GM12873 (cell line): ENCODE results near the gene MROH8.

ENCODE experiments used
- TF ChIP-seq, protein P1 (sequence below): IDR thresholded peaks from 2 replicates; pipeline ENCODE4 v1.5.1; 2012; ENCODE audit warnings: low read depth, mild to moderate bottlenecking, moderate library complexity, low read length, control low read depth; ENCODE audit not compliant: insufficient read depth; ENCODE audit errors: missing control alignments

Gene MROH8

DNA sequence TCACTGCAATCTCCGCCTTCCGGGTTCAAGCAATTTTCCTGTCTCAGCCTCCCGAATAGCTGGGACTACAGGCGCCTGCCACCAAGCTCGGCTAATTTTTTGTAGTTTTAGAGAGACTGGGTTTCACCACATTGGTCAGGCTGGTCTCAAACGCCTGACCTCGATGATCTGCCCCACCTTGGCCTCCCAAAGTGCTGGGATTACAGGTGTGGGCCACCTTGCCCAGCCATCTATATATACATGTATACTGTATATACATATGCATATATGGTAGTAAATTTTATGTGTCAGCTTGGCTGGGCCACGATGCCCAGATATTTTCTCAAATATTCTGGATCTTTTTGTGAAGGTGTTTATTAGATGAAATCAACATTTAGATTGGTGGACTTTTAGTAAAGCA is 102.3 kb downstream of the MROH8 start:
- TF ChIP-seq, protein P1, sequence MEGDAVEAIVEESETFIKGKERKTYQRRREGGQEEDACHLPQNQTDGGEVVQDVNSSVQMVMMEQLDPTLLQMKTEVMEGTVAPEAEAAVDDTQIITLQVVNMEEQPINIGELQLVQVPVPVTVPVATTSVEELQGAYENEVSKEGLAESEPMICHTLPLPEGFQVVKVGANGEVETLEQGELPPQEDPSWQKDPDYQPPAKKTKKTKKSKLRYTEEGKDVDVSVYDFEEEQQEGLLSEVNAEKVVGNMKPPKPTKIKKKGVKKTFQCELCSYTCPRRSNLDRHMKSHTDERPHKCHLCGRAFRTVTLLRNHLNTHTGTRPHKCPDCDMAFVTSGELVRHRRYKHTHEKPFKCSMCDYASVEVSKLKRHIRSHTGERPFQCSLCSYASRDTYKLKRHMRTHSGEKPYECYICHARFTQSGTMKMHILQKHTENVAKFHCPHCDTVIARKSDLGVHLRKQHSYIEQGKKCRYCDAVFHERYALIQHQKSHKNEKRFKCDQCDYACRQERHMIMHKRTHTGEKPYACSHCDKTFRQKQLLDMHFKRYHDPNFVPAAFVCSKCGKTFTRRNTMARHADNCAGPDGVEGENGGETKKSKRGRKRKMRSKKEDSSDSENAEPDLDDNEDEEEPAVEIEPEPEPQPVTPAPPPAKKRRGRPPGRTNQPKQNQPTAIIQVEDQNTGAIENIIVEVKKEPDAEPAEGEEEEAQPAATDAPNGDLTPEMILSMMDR, result no peak

DNA sequence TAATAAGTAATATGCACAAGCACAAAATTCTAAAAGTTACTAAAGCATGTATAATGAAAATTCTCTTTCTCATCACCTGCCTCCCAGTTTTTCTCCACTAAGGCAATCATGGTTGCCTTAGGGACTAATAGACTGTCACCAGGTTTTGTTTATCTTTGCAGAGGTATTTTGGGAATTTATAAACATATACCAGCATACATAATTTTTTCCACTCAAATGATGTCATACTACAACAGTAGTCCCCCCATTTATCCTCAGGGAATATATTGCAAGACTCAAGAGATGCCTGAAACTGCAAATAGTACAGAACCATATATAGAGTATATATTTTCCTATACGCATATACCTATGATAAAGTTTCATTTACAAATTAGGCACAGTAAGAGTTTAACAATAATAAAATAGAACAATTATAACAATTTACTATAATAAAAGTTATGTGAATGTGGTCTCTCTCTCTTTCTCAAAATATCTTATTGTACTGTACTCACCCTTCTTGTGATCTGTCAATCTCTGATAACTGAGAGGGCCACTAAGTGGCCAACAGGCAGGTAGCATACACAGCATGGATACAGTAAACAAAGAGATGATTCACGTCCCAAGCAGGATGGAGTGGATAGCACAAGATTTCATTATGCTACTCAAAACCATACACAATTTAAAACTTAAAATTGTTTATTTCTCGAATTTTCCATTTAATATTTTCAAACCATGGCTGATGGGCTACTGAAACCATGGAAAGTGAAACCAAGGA is 103.2 kb downstream of the MROH8 start:
- TF ChIP-seq, protein P1, result no peak

DNA sequence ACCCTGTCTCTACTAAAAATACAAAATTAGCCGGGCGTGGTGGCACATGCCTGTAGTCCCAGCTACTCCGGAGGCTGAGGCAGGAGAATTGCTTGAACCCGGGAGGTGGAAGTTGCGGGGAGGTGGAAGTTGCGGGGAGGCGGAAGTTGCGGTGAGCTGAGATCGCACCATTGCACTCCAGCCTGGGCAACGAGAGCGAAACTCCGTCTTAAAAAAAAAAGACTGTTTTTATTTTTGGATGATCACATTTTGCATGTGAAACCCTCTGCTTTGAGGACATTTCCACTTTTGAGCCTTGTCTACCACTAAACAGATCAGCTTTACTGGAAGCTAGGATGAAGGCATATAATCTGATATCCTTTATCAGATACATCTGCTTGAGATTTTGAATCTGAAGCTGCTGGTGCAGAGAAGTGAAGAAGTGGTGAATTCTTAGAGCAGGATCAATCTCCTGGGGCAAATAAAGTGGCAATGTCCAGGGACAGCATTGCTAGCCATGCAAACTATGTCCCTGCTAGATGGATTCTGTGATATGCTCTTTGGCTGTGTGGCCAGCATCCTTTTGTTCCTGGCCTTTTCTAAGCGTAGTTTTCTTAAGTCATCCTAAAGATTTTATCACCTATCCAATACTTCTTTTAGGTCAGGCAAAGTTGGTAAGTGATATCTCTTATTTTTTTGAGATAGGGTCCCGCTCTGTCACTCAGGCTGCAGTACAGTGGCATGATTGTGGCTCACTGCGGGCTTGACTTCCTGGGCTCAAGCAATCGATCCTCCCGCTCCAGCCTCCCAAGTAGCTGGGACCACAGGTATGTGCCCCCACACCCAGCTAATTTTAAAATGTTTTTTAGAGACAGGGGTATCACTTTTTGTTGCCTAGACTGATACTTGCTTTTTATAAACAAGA is 106.8 kb downstream of the MROH8 start:
- TF ChIP-seq, protein P1, result no peak

DNA sequence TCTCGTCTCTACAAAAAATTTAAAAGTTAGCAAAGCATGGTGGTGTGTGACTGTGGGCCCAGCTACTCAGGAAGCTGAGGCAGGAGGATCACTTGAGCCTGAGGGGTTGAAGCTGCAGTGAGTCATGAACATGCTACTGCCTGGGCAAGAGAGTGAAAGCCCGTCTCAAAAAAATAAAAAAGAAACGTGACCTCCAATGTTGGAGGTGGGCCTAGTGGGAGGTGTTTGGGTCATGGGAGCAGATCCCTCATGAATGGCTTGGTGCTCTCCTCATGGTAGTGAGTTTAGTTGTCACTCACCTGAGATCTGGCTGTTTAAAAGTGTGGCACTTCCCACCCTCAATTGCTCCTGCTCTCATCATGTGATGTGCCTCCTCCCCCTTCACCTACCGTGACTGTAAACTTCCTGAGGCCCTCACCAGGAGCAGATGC is 107.9 kb downstream of the MROH8 start:
- TF ChIP-seq, protein P1, result no peak

DNA sequence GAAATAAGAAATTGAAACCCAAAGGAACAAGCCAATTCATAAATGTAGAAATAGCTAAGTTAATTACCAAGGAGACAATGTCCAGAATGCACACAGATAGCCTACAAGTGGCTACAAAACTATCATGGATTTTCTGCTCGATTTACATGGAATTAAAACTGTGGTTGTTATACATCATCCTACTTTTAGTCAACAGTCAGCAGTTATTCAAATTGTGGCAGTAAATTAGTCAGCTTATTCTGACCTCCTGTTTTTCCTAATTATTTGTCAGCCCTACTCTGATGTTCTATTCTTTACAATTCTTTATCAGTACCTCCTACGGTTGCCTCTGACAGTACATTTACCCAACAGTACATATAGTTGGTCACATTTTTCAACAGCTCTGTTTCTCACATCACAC is 113.2 kb downstream of the MROH8 start:
- TF ChIP-seq, protein P1, result no peak

DNA sequence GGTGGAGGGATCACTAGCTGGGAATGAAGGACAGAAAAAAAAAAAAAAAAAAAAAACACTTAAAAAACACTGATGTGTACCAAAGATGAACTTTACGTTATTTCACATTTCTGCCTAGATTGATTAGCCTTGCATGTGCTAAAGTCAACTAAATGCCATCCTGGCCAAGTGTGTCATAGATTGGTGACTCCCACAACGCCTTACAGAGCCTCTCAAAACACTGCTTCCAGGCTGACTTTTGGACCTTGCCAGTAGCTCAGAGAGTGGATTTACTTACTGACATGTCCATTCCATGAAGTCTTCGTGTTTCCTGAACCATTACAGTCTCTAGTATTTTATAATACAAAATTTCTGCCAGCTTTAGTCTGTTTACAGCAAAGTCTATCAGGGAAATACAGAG is 124.1 kb downstream of the MROH8 start:
- TF ChIP-seq, protein P1, result no peak
